ENCODE results near the gene KCNK10. TPM values are rescaled to one million over a fixed set of nuclear protein-coding genes. Genes with fewer than 3 reads are reported as not detected.

KCNK10 gene
- polyA plus RNA-seq, 1 of the 3 experiments (the other 2 are of a cell fraction): not detected

DNA sequence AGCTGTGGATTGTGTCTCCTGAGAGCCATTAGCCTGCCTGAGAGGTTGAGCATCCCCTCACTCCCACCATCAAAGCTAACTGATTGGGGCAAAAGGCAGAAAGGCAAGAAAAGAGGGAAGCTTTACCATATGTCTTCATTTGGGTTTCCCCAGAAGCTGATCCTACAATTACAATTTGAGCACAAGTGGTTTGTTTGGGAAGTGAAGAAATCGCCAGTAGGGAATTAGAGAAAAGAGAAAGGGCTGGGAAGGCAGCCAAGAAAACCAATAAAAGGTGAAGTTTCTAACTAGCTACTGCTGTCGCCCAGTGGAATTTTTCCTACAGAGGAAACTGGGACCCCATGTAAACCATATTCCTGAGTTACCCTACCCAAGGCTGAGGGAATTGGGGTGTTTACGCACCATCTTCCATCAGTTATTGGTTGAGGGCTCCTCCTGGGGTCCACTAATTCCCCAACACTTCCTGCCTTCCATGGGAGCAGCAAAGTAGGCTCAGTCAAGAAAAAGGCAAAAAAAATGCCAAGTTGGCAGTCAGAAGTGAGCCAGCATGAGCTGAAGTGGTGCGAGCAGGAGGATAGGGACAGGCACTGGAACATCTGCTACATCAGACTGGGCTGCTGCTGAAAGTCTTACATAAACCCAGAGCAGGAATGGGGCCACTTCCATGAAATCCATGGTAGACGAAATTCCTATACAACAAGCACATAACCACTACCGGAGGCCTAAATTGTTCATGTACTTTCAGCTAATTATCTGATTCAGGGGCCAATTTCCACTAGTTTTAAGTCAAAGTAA is 17.3 kb downstream of the KCNK10 start:
- 26% methylated on average over 6 of the region's 6 CpGs for WGBS (ENCODE audit: low lambda C conversion rate)

More for the DNA sequence above, 17.3 kb downstream of the KCNK10 start:
- Histone ChIP-seq H3K4me3 (ENCODE audit: low read depth in 2 of 2, low read length in 1 of 2) (no peak overlapping the region), H3K36me3 (replicated peaks in 1 of 2; ENCODE audit: control insufficient read depth in 1 of 2, insufficient read depth in 2 of 2, low read length in 1 of 2) (no peaks in the 10 kb centered on the region), H3K4me1 (ENCODE audit: control insufficient read depth in 1 of 2, insufficient read depth in 2 of 2, low read depth in 1 of 2, low read length in 1 of 2) (no peaks in the 10 kb centered on the region), H3K4me2 (no peak overlapping the region), H2AFZ (ENCODE audit: low read depth) (no peak overlapping the region), H3F3A (replicated peaks; ENCODE audit: insufficient read depth) (no peaks in the 10 kb centered on the region), H3K9ac (no peak overlapping the region), H3K27me3 (ENCODE audit: insufficient read depth) (no peaks in the 10 kb centered on the region), H3K9me3 (no peaks in the 10 kb centered on the region), H3K79me2 (ENCODE audit: insufficient read depth) (no peaks in the 10 kb centered on the region), H4K20me1 (ENCODE audit: insufficient read depth) (no peaks in the 10 kb centered on the region), H3K9me2 (no peaks in the 10 kb centered on the region), H3K27ac (ENCODE audit: low read depth in 2 of 2, low read length in 1 of 2) (no peak overlapping the region)
- ChIA-PET CTCF (interaction anchor here (0.5 to 1.3 kb wide), 2 partner anchors 18 to 75 kb away, joined by 3 read pairs; partner anchors contain the start of gene KCNK10), POLR2A (no interaction called here)
- DNase-seq: no peak
- TF ChIP-seq, protein P1, sequence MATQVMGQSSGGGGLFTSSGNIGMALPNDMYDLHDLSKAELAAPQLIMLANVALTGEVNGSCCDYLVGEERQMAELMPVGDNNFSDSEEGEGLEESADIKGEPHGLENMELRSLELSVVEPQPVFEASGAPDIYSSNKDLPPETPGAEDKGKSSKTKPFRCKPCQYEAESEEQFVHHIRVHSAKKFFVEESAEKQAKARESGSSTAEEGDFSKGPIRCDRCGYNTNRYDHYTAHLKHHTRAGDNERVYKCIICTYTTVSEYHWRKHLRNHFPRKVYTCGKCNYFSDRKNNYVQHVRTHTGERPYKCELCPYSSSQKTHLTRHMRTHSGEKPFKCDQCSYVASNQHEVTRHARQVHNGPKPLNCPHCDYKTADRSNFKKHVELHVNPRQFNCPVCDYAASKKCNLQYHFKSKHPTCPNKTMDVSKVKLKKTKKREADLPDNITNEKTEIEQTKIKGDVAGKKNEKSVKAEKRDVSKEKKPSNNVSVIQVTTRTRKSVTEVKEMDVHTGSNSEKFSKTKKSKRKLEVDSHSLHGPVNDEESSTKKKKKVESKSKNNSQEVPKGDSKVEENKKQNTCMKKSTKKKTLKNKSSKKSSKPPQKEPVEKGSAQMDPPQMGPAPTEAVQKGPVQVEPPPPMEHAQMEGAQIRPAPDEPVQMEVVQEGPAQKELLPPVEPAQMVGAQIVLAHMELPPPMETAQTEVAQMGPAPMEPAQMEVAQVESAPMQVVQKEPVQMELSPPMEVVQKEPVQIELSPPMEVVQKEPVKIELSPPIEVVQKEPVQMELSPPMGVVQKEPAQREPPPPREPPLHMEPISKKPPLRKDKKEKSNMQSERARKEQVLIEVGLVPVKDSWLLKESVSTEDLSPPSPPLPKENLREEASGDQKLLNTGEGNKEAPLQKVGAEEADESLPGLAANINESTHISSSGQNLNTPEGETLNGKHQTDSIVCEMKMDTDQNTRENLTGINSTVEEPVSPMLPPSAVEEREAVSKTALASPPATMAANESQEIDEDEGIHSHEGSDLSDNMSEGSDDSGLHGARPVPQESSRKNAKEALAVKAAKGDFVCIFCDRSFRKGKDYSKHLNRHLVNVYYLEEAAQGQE (IDR thresholded peaks at IDR 0.05; ENCODE audit: low read depth, low read length): no peak
- no peak for TF ChIP-seq EP300 (IDR thresholded peaks at IDR 0.05; ENCODE audit: borderline replicate concordance in 1 of 2, low read depth in 1 of 2, low read length in 1 of 2)
- TF ChIP-seq NRF1 (IDR thresholded peaks at IDR 0.05; ENCODE audit: low read depth, low read length): no peak
- TF ChIP-seq, protein P2, sequence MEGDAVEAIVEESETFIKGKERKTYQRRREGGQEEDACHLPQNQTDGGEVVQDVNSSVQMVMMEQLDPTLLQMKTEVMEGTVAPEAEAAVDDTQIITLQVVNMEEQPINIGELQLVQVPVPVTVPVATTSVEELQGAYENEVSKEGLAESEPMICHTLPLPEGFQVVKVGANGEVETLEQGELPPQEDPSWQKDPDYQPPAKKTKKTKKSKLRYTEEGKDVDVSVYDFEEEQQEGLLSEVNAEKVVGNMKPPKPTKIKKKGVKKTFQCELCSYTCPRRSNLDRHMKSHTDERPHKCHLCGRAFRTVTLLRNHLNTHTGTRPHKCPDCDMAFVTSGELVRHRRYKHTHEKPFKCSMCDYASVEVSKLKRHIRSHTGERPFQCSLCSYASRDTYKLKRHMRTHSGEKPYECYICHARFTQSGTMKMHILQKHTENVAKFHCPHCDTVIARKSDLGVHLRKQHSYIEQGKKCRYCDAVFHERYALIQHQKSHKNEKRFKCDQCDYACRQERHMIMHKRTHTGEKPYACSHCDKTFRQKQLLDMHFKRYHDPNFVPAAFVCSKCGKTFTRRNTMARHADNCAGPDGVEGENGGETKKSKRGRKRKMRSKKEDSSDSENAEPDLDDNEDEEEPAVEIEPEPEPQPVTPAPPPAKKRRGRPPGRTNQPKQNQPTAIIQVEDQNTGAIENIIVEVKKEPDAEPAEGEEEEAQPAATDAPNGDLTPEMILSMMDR (IDR thresholded peaks at IDR 0.05): no peak
- TF ChIP-seq, protein P3, sequence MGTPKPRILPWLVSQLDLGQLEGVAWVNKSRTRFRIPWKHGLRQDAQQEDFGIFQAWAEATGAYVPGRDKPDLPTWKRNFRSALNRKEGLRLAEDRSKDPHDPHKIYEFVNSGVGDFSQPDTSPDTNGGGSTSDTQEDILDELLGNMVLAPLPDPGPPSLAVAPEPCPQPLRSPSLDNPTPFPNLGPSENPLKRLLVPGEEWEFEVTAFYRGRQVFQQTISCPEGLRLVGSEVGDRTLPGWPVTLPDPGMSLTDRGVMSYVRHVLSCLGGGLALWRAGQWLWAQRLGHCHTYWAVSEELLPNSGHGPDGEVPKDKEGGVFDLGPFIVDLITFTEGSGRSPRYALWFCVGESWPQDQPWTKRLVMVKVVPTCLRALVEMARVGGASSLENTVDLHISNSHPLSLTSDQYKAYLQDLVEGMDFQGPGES (IDR thresholded peaks at IDR 0.05; ENCODE audit: low read depth, low read length): no peak
- TF ChIP-seq, protein P4, sequence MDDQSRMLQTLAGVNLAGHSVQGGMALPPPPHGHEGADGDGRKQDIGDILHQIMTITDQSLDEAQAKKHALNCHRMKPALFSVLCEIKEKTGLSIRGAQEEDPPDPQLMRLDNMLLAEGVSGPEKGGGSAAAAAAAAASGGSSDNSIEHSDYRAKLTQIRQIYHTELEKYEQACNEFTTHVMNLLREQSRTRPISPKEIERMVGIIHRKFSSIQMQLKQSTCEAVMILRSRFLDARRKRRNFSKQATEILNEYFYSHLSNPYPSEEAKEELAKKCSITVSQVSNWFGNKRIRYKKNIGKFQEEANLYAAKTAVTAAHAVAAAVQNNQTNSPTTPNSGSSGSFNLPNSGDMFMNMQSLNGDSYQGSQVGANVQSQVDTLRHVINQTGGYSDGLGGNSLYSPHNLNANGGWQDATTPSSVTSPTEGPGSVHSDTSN (IDR thresholded peaks at IDR 0.05): no peak
- TF ChIP-seq MEF2A (IDR thresholded peaks at IDR 0.05; ENCODE audit: borderline replicate concordance, low read depth): no peak
- no peak for TF ChIP-seq TCF12 (IDR thresholded peaks at IDR 0.05)
- no peak for TF ChIP-seq MXI1 (IDR thresholded peaks at IDR 0.05; ENCODE audit: low read depth, low read length)
- TF ChIP-seq RXRA (IDR thresholded peaks at IDR 0.05; ENCODE audit: borderline replicate concordance, low read depth): no peak
- no peak for TF ChIP-seq NFIC (IDR thresholded peaks at IDR 0.05; ENCODE audit: borderline replicate concordance)
- TF ChIP-seq POLR2AphosphoS5 (IDR thresholded peaks at IDR 0.05; ENCODE audit: low read depth, low read length): no peak
- TF ChIP-seq, protein P5, sequence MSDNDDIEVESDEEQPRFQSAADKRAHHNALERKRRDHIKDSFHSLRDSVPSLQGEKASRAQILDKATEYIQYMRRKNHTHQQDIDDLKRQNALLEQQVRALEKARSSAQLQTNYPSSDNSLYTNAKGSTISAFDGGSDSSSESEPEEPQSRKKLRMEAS (IDR thresholded peaks at IDR 0.05; ENCODE audit: low read depth): no peak
- no peak for TF ChIP-seq CHD2 (IDR thresholded peaks at IDR 0.05; ENCODE audit: low read length, partially characterized antibody)
- TF ChIP-seq, protein P6, sequence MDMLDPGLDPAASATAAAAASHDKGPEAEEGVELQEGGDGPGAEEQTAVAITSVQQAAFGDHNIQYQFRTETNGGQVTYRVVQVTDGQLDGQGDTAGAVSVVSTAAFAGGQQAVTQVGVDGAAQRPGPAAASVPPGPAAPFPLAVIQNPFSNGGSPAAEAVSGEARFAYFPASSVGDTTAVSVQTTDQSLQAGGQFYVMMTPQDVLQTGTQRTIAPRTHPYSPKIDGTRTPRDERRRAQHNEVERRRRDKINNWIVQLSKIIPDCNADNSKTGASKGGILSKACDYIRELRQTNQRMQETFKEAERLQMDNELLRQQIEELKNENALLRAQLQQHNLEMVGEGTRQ (IDR thresholded peaks at IDR 0.05; ENCODE audit: borderline replicate concordance, low read depth, low read length): no peak
- TF ChIP-seq EZH2phosphoT487 (IDR thresholded peaks at IDR 0.05; ENCODE audit: borderline replicate concordance, low read depth): no peak
- no peak for TF ChIP-seq SMC3 (IDR thresholded peaks at IDR 0.05; ENCODE audit: low read depth, low read length)
- TF ChIP-seq RAD21 (IDR thresholded peaks at IDR 0.05; ENCODE audit: low read length): no peak

All from SK-N-SH (cell line).